SJSA1 (cell line): Measurements from ENCODE around the gene SP7. TPM values are rescaled to one million over a fixed set of nuclear protein-coding genes. Genes with fewer than 3 reads are reported as not detected.
"Not testable (repeated sequence)": the region's sequence is repeated elsewhere in the genome, so short reads cannot be mapped to it uniquely, and the experiment has no call there.

Source experiments
- DNase-seq, 2 experiments: peaks; one replicate each; pipeline ENCODE4 v3.0.0-alpha.2; 2015 to 2020; ENCODE audit warnings: low spot score in 2 of 2, low read depth in 1 of 2
- H3K27ac ChIP-seq: fragments of 250-450 bp; sonication (Bioruptor Pico); 2 replicates; pipeline ENCODE4 v1.5.1; 2020; ENCODE audit warnings: mild to moderate bottlenecking, moderate library complexity
- H3K27me3 ChIP-seq: fragments of 250-450 bp; sonication (Bioruptor Pico); replicated peaks from 2 replicates; pipeline ENCODE4 v1.5.1; 2020; ENCODE audit warnings: mild to moderate bottlenecking, moderate library complexity
- H3K36me3 ChIP-seq: fragments of 250-450 bp; sonication (Bioruptor Pico); 2 replicates; pipeline ENCODE4 v1.5.1; 2020; ENCODE audit warnings: mild to moderate bottlenecking
- H3K4me1 ChIP-seq: fragments of 250-450 bp; sonication (Bioruptor Pico); replicated peaks from 2 replicates; pipeline ENCODE4 v1.6.1; 2021; ENCODE audit warnings: mild to moderate bottlenecking
- H3K4me3 ChIP-seq: fragments of 250-450 bp; sonication (Bioruptor Pico); 2 replicates; pipeline ENCODE4 v1.5.1; 2020; ENCODE audit warnings: mild to moderate bottlenecking
- H3K9me3 ChIP-seq: fragments of 250-450 bp; sonication (Bioruptor Pico); replicated peaks from 2 replicates; pipeline ENCODE4 v1.5.1; 2020; ENCODE audit warnings: mild to moderate bottlenecking
- total RNA-seq: library from RNA; depleted of rRNA; stranded (reverse); fragments of >200 nt; shearing (Covaris generic); gene quantifications from 2 replicates; pipeline ENCODE4 v1.2.3, GENCODE V29; 2014; rRNA removed

The SP7 gene
- total RNA-seq: not detected in 2 replicates

GRCh38 chr12:53336181-53336681 is at the start of gene SP7:
Gene SP7, minus strand, starts transcription at chr12:53336354. Its CDS starts 708 bp downstream, at chr12:53335646.
- no peak for DNase-seq
- Histone ChIP-seq H3K4me3 (no peak within 1 kb of the TSS), H3K4me1 (peaks cover 4% of the 10 kb centered on the region; the same call in 1 of the 2 replicates), H3K36me3 (no peaks in the 10 kb centered on the region), H3K9me3 (no peaks in the 10 kb centered on the region), H3K27ac (no peak within 1 kb of the TSS), H3K27me3 (peaks cover 8% of the 10 kb centered on the region)

- Histone ChIP-seq H3K27ac (no peak overlapping the region), H3K27me3 (no peaks in the 10 kb centered on the region), H3K4me3 (no peak overlapping the region), H3K9me3 (no peaks in the 10 kb centered on the region), H3K4me1 (peaks cover 40% of the 10 kb centered on the region), H3K36me3 (peaks cover 53% of the 10 kb centered on the region)
- DNase-seq: no peak
These were observed 47.1 kb upstream of the SP7 start for GRCh38 chr12:53383258-53383657.

- peak; percentile 29 to 56 for DNase-seq
- no peaks in the 10 kb centered on the region for H3K27me3 ChIP-seq
- H3K9me3 ChIP-seq: no peaks in the 10 kb centered on the region
- peaks cover 29% of the 10 kb centered on the region for H3K4me1 ChIP-seq
- peaks cover 51% of the 10 kb centered on the region for H3K36me3 ChIP-seq
- H3K27ac ChIP-seq: peak overlapping the region; percentile 50
- H3K4me3 ChIP-seq: no peak overlapping the region
These were observed 45.8 kb upstream of the SP7 start for GRCh38 chr12:53381731-53382630.

- Histone ChIP-seq H3K4me3 (peak overlapping the region; percentile 60), H3K27me3 (no peaks in the 10 kb centered on the region), H3K9me3 (no peaks in the 10 kb centered on the region), H3K36me3 (peaks cover 44% of the 10 kb centered on the region), H3K4me1 (peaks cover 23% of the 10 kb centered on the region), H3K27ac (peak overlapping the region; percentile 50)
- DNase-seq: peak in 1 of 2 experiments; percentile 39
These were observed 44.9 kb upstream of the SP7 start for GRCh38 chr12:53380794-53381730.

- Histone ChIP-seq H3K27me3 (no peaks in the 10 kb centered on the region), H3K36me3 (peaks cover 38% of the 10 kb centered on the region), H3K4me1 (peaks cover 23% of the 10 kb centered on the region), H3K9me3 (no peaks in the 10 kb centered on the region), H3K27ac (peak within 1 kb of the TSS; percentile 93), H3K4me3 (peak within 1 kb of the TSS; percentile 60)
- DNase-seq: peak; percentile 84 to 92
These were observed 44.1 kb upstream of the SP7 start, which contains the start of gene SP1 for GRCh38 chr12:53380104-53380793. Gene SP1, plus strand, starts transcription at chr12:53380176. Its CDS starts 116 bp downstream, at chr12:53380292.

- Histone ChIP-seq H3K4me3 (peak overlapping the region; percentile 60), H3K36me3 (peaks cover 32% of the 10 kb centered on the region), H3K27me3 (no peaks in the 10 kb centered on the region), H3K27ac (peak overlapping the region; percentile 76), H3K9me3 (no peaks in the 10 kb centered on the region), H3K4me1 (peaks cover 23% of the 10 kb centered on the region)
- peak; percentile 99 to 100 for DNase-seq
These were observed 43.4 kb upstream of the SP7 start for GRCh38 chr12:53379389-53380103.

- no peak for DNase-seq
- H3K36me3 ChIP-seq: peaks cover 27% of the 10 kb centered on the region
- peak overlapping the region; percentile 35 for H3K4me3 ChIP-seq
- no peaks in the 10 kb centered on the region for H3K9me3 ChIP-seq
- no peaks in the 10 kb centered on the region for H3K27me3 ChIP-seq
- H3K4me1 ChIP-seq: peaks cover 23% of the 10 kb centered on the region
- H3K27ac ChIP-seq: peak overlapping the region; percentile 76
These were observed 42.7 kb upstream of the SP7 start for GRCh38 chr12:53378724-53379388.

- H3K36me3 ChIP-seq: peaks cover 22% of the 10 kb centered on the region
- no peaks in the 10 kb centered on the region for H3K9me3 ChIP-seq
- no peaks in the 10 kb centered on the region for H3K27me3 ChIP-seq
- no peak overlapping the region for H3K27ac ChIP-seq
- H3K4me3 ChIP-seq: no peak overlapping the region
- no peak for DNase-seq
- peaks cover 23% of the 10 kb centered on the region for H3K4me1 ChIP-seq
These were observed 42.1 kb upstream of the SP7 start for GRCh38 chr12:53378222-53378621.

- H3K27ac ChIP-seq: no peak overlapping the region
- peaks cover 25% of the 10 kb centered on the region for H3K4me1 ChIP-seq
- H3K9me3 ChIP-seq: no peaks in the 10 kb centered on the region
- H3K27me3 ChIP-seq: no peaks in the 10 kb centered on the region
- peaks cover 7% of the 10 kb centered on the region for H3K36me3 ChIP-seq
- no peak for DNase-seq
- H3K4me3 ChIP-seq: no peak overlapping the region
These were observed 40.6 kb upstream of the SP7 start for GRCh38 chr12:53376747-53377146.

- DNase-seq, H3K4me3 ChIP-seq, H3K36me3 ChIP-seq, H3K27me3 ChIP-seq, H3K9me3 ChIP-seq, H3K27ac ChIP-seq: not testable (repeated sequence)
- H3K4me1 ChIP-seq: peaks cover 31% of the 10 kb centered on the region
These were observed 38.1 kb upstream of the SP7 start for GRCh38 chr12:53374277-53374676.

- H3K27me3 ChIP-seq, H3K27ac ChIP-seq, DNase-seq, H3K9me3 ChIP-seq, H3K4me3 ChIP-seq, H3K36me3 ChIP-seq: not testable (repeated sequence)
- H3K4me1 ChIP-seq: peaks cover 25% of the 10 kb centered on the region
These were observed 37.5 kb upstream of the SP7 start for GRCh38 chr12:53373554-53374133.
